Panc1 (cell line): ENCODE data around the gene BNIP3.

Experiments
- CTCF ChIP-seq: fragments of 450-650 bp; IDR thresholded peaks from 2 replicates; pipeline ENCODE4 v1.5.1; 2017; ENCODE audit warnings: mild to moderate bottlenecking
- POLR2AphosphoS5 ChIP-seq: IDR thresholded peaks from 2 replicates; pipeline ENCODE4 v1.6.1; 2012; ENCODE audit warnings: mild to moderate bottlenecking, low read depth, low read length, moderate library complexity
- REST ChIP-seq, 2 experiments: IDR thresholded peaks; 2 replicates each; pipeline ENCODE4 v1.6.1; 2011 to 2012; ENCODE audit warnings: low read depth in 2 of 2, control low read depth in 1 of 2, low read length in 1 of 2, mild to moderate bottlenecking in 1 of 2, moderate library complexity in 1 of 2; ENCODE audit not compliant: insufficient read depth in 1 of 2
- SIN3A ChIP-seq: IDR thresholded peaks from 2 replicates; pipeline ENCODE4 v1.6.1; 2012; ENCODE audit warnings: low read depth, mild to moderate bottlenecking, low read length, moderate library complexity, borderline replicate concordance; ENCODE audit not compliant: insufficient read depth

- no peak for TF ChIP-seq POLR2AphosphoS5
- TF ChIP-seq CTCF: no peak
- TF ChIP-seq REST (IDR thresholded peaks at IDR 0.05; ENCODE audit: insufficient read depth in 1 of 2, low read depth in 2 of 2, low read length in 1 of 2): no peak
- TF ChIP-seq SIN3A: no peak
Measured at GRCh38 chr10:131978366-131978765, 3.4 kb downstream of the BNIP3 start.
